Tongue (tissue), 2 donors: ENCODE measurements around the gene NATD1. TPM values are rescaled to one million over a fixed set of nuclear protein-coding genes. Genes with fewer than 3 reads are reported as not detected.
"Not testable (repeated sequence)": the region's sequence is repeated elsewhere in the genome, so short reads cannot be mapped to it uniquely, and the experiment has no call there.

Experiments
- DNase-seq: peaks from one replicate; pipeline ENCODE4 v3.0.0-alpha.2; 2015
- total RNA-seq: library from RNA; depleted of rRNA; stranded (reverse); fragments of >200 nt; gene quantifications from one replicate; pipeline ENCODE4 v1.2.3, GENCODE V29; 2014

NATD1 gene
- total RNA-seq, 1 donor from 2014 or later, result 7.9 TPM

DNA sequence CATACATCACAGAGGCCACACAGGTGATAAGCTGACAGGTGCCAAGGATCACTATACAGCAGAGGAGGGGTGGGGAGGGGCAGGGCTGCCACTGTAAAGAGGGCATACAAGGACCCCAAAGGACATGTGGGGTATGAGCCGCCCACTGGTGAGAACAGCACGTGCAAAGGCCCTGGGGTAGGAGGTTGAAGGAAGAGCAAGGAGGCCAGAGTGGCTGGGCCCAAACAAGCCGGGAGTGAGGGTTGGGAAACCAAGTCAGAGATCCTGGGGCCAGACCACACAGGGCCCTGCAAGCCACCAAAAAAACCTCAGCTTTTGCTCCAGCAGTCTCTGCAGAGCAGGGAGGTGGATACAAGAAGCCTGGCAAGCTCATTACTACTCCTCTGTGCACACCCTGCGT, 6.5 kb downstream of the NATD1 start:
- no peak for DNase-seq

DNA sequence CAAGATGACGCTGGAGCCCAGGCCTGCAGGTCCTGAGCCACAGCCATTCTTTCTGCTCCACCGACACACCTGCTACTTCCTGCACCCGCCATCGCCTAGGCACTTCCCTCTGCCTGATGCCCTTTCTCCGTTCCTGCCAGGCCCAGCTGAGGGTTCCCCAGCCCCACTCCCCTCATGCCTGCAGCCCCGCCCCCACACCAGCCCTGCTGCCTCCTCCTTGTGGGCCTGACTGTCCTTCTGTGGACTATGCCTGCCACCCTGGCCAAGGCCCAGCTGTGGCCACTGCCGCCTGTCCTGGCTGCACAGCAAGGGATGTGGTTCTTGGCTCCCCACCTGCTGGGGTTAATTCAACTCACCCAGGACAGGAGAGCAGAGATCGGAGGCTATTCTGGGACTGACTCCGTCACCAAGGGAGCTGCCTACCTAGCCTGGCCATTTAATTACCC, 7.5 kb downstream of the NATD1 start:
- DNase-seq, result no peak

DNA sequence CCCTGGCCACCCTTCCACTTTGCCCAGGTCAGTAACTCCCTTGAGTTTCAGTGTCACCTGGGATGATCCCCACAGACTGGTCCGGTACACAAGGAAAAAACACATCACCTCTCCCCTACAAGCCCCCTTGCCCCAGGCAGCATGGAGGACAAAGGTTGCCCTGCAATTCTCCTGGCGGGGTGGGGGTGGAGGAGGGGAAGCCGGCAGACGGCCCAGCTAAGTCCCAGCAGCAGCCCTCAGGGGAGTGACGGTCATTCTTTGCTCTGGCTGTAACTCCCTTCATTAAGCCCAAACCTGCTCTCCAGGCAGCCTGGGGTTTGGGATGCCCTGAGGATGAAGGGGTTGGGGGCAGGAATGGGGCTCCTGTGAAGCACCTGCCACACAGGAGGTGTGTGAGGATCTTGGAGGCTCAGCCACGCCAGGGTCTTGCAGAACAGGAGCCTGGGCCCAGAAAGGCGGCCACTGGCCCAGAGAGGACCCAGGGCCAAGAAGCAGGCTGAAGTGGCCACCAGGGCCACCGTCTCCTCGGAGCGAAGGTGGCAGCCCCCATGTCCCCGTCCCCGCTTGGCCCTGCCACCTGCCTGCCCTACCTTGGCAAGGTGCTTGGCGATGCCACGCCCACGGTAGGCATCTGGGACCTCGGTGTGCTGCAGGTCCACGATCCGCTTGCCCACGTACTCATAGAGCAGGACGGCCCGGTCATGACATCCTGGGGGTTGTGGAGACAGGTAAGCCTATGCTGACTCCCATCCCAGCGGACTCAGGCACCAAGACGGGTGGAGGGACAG, 9.5 kb downstream of the NATD1 start:
- DNase-seq, result no peak

DNA sequence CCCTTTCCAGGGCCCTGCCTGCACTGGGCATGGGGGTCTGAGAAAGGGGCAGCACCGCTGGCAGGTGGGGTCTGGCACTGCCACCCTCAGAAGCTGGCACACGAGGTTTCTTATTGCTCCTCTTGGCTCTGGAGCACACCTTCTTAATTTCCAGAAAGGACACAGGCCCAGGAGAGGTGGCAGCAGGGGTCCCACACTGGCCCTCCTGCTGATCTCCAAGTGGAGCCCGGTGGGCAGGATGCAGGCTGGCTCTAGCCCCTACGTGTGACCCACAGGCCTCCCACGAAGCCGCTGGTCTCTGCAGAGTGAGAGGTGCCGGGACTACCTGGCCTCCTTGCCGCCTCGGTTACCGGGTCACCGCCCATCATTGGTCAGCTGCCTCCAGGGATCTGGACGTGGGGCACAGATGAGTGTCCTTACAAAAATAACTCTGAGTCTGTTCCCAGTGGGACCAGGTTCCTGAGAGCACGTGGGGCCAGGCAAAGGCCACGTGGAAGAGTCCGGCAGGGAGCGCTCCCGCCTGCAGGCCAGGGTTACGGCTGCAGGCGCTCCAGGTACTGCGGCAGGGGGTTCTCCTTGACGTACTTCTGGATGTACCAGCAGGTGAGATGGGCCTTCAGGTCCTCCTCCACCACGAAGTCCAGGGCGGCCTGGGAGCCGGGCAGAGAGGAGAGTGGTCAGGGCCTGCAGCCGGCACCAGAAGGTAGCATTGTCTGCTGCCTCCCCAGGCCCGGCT, 10.3 kb downstream of the NATD1 start:
- DNase-seq, result no peak

DNA sequence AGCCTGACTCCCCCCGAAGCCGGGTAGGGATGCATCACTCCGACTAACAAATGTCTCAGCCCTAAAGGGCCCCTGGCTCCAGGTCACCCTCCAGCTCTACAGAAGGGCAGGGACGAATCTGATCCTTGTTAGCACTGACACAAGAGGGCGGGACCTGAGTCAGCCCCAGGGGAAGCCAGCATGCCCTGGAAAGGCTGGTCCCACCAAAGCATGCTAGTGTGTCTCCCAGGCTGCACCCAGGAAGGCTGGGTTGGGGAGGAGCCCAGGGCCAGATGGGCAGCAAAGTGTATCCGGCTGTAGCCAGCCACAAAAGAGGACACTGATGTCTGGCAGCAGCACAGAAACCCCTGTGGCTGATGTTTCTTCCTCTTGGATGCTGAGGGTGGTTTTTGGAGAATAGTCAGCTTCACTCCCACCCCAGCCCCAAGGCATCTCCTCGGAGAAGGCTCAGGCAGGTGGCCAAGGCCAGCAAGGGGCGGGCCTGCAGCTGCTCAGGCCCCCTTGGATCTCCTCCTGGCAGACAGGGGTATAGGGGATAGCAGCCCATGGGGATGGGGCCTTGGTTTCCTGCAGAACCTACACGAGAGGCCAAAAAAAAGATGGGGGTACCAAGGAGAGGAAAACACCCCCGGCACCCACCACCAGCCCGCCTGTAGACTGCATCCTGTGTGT, 11.0 kb downstream of the NATD1 start:
- no peak for DNase-seq

DNA sequence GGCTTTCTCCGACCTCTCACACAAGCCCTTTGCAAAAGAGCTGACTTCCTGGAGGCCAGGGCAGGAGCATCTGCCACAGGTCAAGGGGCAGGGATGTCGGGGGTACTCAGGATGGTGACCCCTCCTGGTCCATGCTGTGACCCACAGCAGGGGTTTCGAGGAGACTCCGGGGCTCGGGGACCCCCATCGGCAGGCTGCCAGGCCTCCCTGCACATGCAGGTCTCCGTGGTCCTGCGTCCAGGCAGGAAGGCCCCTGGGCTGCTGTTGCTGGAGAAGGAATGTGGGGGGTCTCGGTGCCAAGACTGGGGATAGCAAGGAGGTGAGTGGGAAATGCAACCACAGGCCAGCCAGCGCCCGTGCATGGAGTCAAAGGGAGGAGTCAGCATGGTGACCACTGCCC, 11.6 kb downstream of the NATD1 start:
- no peak for DNase-seq

DNA sequence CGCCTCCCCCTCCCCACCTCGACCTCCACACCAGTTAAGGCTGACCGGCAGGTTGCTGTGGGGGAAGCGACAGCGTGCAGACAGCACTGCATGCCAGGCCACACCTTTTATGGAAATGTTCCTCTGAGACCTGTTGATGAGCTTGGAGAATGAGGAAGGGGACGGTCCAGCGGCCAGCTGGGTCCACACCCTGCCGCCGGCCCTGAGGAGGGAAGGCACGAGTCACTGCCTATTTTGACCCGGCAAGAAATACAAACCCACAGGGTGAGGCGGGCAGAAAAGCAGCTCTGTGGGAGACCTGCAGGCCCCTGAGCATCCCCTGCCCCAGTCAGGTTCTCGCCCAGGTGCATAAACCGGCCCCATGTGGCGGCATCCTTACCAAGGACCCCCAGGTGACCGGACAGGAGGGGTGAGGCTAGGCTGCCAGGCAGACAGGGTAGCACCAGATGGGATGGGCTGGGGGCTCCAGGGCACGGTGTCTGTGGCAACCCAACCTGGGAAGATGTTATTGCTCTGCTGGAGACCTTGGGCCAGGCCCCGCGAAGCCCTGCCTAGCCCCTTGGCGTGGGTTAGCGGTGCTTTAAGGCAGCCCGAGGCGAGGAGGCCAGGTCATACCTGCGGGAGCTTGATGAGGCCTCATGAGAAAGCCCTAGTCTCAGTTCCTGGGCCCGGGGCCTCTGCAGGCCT, 12.7 kb downstream of the NATD1 start:
- DNase-seq, result no peak

DNA sequence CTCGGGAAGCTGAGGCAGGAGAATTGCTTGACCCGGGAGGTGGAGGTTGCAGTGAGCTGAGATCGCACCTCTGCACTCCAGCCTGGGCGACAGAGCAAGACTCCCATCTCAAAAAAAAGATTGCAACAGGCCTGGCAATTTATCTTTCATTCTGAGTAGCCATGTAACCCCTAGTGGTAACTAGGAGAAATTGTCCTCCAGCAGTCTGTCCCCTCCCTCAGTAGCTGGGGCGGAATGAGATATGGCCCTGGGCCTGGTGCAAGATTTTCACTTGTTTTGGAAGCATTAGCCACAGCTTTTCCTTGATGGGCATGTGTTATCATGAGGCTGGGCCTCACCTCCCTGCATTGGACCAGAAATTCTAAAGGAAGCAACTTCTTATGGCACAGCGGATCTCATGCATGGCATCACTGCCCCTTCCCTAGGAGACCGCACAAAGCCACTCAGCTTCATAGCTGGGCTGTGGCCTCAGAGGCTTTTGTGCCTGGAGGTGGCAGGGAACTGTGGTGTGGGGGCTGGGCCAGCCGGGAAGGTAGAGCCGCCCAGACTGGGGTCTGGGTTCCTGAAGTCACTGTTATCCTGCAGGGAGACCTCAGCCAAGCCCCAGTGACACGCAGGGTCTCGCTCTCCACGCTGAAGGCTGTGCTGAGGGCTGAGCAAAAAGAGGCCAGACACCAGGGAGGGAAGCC, 13.4 kb downstream of the NATD1 start:
- DNase-seq, result no peak

DNA sequence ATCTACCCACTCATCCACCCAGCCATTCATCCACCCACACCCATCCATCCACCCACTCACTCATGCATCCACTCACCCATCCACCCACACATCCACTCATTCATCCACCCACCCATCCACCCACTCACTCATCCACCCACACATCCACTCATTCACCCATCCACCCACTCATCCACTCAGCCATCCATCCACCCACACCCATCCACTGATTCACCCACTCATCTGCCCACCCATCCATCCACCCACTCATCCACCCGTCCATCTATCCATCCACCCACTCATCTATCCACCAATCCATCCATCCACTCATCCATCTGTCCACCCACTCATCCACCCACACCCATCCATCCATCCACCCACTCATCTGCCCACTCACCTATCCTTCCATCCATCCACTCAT, 17.3 kb downstream of the NATD1 start:
- no peak for DNase-seq

DNA sequence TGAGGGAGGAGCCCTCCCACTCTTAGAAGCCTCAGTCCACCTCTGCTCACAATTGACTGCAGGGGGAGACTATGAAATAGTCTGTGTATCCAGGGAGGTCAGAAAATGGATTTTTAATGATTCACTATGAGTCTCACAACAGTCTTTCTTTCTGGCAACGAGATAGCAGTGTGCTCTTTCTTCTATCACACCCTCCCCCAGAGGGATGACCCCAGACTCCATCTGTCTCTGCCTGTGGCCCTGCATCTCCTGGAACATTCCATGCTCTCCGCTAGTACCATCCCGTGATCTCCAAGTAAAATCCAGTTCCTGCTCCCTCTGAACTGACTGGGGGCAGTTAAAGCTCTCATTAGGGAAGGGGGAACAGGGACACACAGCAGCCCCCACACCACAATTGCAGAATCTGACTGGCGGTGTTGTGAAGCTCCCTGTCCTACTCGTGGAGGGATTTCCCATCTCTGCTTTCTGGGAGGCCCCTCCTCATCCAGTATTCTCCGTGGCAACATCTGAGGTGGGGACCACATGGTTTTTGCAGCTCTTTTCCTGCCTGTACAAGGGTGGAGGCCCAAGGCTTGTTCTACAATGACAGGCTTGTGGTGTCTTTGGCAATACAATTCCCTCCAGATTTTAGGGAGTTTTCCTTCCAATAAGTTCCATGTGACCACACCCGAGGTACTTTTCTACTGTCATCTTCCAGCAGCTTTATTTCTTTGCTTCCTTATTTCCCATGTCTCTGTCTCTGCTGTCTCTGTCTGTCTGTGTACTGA, 19.4 kb downstream of the NATD1 start:
- DNase-seq, result no peak

DNA sequence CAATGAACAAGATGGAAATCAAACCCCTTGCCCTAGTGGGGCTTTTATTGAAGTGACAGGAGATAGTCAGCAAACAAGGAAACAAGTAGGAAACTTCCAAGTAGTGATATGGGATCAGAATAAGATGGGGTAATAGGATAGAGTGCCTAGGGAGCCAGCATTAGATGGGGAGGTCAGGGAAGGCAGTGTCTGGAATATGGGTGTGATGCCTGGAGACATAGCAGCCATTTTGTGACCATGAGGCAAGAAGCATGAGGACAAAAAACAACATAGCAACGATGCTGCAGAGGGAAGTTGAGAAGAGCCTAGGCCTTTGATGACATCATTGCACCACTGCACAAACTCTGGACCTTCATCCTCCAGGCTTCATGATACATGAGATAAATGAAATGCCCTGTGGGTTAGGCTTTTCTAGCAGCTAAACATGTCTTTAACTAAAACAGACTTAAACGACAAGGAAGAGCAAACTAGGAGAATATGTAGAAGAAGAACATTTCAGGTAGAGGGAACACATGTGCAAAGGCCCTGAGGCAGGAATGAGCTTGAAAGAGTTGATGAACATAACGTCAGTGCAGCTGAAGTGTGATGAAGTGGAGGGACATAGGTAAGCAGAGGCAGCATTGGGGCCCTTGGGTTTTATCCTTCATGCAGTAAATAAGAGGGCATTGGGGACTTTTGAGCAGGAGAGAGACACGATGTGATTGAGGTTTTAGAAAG, 21.0 kb downstream of the NATD1 start:
- no peak for DNase-seq

DNA sequence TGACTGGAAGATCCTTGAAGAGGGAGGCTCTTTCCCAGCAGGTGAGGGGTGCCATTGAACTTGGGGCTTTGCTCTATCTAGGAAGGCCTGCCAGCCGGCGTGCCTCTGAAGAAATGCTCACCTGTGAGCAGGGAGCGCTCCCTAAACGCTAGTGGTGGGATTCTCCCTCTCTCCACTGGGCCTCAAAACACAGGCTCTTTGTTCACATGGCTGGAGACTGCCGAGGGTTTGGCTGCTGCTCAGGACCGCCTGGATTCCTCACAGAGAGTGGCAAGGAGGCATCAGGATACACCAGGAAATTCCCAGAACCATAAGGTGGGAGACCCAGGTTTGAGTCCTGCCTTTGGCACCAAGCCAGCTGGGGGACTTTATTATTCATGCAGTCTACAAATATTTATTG, 21.7 kb downstream of the NATD1 start:
- DNase-seq, result no peak

DNA sequence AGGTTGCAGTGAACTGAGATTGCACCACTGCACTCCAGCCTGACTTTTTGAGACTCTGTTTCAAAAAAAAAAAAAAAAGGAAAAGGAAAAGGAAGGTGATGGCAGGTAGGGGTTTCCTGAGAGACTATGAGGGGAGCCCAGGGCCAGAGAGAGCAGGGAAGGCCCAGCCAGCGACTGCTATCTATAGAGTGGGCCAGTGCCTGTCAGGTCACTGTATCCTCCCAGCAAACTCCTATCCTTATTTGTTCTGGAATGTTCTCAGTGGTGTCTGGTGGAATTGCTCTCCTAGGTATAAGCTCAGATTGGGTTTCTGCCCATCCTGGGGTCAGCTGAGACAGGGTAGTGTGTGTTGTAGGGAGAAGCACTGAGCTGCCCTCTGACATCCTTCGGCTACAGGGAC, 24.4 kb downstream of the NATD1 start:
- DNase-seq, result no peak

DNA sequence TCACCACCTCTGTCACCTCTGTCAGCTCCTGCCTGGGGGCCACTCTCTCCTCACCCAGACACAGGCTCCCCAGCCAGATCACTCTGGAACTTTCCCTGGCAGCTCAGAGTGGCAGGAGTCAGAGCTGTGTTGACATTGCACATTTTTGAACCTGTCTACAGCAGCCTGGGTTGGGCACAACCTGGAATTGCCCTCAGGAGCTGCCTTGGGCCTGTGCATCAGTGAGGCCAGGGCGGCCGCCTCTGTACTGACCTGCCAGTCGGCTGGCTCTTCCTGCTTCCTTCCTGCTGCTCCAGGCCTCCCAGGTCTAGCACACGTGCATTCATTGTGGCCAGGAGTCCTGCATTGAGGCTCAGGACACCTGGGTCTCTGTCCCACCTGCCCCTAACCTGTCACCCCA, 25.1 kb downstream of the NATD1 start:
- DNase-seq, result no peak

DNA sequence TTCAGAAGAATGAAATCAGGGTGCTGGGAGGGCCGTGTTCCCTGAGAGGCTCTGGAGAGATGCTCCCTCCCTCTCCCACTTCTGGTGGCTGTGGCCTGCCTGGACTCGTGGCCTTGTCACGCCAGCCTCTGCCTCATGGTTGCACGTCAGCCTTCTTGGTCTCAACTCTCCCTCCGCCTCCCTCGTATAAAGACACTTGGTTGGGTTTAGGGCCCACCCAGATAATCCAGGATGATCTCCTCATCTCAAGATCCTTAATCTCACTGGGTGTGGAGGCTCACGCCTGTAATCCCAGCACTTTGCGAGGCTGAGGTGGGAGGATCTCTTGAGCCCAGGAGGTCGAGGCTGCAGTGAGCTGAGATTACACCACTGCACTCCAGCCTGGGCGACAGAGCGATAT, 25.9 kb downstream of the NATD1 start:
- not testable (repeated sequence) for DNase-seq

DNA sequence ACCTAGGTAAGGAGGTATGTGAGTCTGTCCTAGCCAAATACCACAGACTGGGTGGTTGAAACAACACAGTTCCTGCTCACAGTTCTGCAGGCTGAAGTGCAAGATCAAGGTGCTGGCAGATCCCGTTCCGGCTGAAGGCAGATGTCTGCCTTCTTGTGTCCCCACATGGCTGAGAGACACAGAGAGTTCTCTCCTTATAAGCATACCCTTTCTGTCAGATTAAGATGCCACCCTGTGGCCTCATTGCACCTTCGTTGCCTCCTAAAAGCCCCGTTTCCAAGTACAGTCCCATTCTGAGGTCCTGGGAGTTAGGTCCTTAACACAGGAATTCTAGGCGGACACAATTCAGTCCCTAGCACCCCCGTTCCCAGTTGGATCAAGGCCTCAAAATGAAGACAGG, 30.1 kb downstream of the NATD1 start:
- no peak for DNase-seq

DNA sequence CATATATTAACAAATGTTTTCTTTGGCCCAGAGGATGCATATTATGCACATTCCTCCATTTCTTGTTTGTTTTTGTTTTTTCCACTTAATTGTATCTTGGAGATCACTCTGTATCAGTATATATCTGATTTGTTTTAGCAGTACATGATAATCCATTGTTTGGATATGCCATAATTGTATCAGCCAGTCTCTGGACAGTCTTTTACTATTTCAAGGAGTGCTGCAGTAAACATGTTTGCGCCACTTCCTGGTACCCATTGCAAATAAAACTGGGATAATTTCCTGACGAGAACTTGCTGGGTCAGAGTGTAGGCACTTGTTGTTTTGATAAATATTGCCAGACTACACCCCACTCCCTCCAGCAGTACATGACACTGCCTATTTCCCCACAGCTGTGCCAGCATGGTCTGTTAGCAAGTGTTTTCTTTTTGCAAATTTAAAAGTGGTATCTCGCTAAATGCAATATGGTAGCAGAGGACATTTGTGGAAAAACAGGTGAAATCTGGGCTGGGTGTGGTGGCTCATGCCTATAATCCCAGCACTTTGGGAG, 34.3 kb downstream of the NATD1 start:
- no peak for DNase-seq

DNA sequence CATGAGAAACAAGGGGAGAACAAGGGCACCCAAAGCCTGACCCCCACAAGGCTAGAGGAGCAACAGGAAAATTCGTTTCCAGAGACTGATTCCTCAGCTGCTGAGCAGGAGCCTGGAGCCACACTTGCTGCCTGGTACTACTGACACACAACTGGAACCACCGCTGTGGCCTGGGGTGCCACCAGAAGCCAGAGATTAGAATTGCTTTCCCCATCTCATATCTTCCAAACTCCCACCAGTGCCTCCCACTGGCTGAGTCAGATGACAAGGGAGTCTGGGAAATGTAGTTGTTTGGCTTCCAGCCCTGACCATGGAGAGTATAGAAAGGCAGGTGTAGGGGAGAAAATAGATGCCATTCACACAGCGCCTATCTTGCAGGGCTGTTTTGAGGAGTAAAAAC, 35.1 kb downstream of the NATD1 start:
- DNase-seq, result no peak

DNA sequence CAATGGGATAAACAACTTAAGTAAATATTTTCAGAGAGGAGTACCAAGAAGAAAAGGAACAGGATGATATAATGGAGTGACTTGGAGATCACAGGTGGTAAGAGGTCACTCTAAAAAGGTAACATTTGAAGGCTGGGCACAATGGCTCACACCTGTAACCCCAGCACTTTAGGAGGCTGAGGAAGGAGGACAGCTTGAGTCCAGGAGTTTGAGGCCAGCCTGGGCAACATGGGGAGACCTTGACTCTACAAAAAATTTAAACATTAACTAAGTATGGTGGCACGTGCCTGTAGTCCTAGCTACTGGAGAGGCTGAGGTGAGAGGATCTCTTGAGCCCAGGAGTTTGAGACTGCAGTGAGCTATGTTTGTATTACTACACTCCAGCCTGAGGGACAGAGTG, 35.9 kb downstream of the NATD1 start:
- DNase-seq, result no peak

DNA sequence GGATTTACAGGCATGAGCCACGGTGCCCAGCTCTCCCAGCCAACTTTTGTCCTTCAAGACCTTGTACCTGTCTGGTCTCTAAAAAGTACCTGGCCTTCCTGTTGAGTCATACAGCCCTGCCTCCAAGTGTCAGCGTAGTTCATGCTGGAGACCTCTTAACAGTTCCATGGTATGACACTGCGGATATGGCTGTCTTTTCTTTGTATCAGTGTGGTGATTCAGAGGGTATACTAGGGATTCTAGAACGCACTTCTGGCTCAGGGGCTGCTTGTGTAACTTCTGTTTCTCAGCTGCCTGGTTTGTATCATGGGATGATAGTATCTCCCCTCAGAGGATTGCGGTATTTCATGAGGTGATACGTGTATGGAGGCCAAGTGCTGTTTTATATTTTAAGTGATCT, 37.3 kb downstream of the NATD1 start:
- DNase-seq, result no peak
